NCI-H82 treated with DMSO at 0.1 percent for 48 hours (cell line): Measurements from ENCODE around the gene FMNL2.

Experiments
- DNase-seq: peaks from one replicate; lab custom pipeline; 2025; ENCODE audit not compliant: unreplicated experiment; lab: John Stamatoyannopoulos, UW

FMNL2 gene

GRCh38 chr2:152400607-152401214 lies 65.7 kb downstream of the FMNL2 start:
- no peak for DNase-seq

DNA sequence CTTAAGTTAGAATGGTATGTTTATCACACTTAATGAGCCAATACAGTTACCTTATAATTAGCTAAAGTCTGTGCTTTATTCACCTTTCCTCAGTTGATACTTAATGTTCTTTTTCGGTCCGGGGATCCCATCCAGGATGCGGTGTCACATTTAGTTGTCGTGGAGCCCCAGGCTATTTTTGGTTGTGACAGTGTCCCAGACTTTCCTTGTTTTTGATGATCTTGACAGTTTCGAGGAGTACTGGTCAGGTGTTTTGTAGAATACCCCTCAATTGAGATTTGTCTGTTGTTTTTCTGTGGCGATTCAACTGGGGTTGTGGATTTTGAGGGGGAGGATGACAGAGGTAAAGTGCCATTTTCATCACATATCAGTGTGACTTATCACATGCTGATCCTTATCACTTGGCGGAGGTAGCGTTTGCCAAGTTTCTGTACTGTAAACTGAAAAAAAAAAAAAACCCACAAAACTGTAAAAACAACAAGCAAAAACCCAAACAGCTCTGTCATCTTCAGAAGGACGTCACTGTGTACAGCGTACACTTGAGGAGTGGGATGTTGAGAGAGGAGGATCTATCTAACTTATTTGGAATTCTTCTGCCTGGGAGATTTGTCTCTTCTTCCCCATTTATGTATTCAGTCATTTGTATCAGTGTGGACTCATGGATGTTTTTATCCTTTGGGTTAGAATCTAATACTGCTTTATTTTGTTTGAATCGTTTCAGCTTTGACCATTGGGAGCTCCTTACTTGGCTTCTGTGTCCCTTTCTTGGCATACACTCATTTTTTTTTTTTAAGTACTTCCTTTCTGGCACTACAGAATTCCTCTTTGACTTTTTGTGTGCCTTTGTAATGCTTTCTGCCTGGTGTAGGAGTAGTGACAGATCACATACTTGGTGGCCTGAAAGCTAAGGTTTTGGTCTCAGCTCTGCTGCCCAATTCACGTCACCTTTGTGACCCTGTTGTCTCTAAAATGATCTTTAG lies 68.1 kb downstream of the FMNL2 start:
- DNase-seq: no peak

GRCh38 chr2:152405206-152406118 lies 70.5 kb downstream of the FMNL2 start:
- DNase-seq: no peak

GRCh38 chr2:152406119-152406835 lies 71.3 kb downstream of the FMNL2 start:
- no peak for DNase-seq

DNA sequence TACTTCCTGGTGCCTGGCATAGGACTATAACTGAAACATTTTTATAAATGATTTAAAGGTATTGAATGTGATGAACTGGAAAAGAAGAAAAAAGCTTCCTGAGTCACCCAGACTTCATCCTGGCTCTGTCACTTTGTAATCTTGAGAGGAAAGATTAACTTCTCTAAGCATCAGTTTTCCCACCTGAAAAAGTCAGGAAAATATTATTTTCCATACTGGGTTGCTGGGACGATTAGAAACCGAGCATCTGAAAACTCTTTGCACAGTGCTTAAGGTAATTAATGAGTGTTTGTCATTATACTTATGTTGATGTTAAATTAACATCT lies 71.8 kb downstream of the FMNL2 start:
- DNase-seq: no peak

DNA sequence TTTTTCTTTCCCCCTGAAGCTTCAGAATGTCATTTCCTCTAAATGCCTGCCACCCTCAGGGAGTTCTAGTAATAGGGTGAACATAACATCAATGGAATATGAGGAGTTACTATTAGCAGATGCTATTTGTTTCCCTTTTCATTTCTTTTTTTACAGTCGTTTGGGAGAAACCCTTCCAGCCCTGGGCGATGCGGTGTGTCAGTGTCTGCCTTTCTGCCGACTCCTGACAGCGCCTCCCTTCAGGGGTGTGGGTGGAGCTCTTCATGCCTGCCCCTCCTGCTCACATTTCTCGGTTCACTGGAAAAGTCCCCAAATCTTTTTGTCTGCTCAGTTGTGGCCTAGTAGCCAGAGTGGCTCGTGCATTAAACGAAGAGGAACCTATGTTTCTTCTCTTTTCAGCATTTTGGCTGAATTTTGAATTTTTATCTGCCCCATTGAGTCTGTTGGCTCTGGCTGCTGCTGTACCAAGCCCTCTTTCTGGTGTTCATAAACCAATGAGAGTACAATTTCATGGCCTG lies 72.3 kb downstream of the FMNL2 start:
- DNase-seq: no peak

GRCh38 chr2:152407806-152408205 lies 72.8 kb downstream of the FMNL2 start:
- peak; percentile 54 for DNase-seq

- DNase-seq: no peak
These were observed 73.3 kb downstream of the FMNL2 start for GRCh38 chr2:152408254-152408653.

GRCh38 chr2:152409386-152410164 lies 74.6 kb downstream of the FMNL2 start:
- DNase-seq: no peak

- DNase-seq: no peak
These were observed 75.2 kb downstream of the FMNL2 start for GRCh38 chr2:152410165-152410597.

DNA sequence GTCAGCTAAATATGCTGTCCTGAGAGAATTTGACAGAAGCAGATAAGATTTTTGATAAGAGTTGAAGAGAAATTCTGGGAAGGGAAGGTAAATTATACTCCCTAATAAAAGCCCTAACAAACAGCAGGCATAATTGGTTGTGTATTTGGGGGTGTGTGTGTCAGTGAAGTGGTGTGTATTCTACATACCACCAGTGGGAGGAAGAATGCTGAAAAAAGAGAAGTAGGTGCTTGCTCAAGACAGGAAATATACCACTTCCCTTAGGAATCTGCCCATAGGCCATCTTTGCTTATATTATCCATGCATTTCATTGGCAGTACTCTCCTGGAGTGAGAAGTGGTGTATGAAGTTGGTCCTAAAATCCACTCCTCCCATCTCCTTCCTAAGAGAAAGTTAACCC lies 76.2 kb downstream of the FMNL2 start:
- no peak for DNase-seq

- DNase-seq: no peak
These were observed 78.5 kb downstream of the FMNL2 start for GRCh38 chr2:152413228-152414030.

- DNase-seq: no peak
These were observed 80.3 kb downstream of the FMNL2 start for GRCh38 chr2:152415231-152415642.

GRCh38 chr2:152415796-152416195 lies 80.8 kb downstream of the FMNL2 start:
- no peak for DNase-seq

DNA sequence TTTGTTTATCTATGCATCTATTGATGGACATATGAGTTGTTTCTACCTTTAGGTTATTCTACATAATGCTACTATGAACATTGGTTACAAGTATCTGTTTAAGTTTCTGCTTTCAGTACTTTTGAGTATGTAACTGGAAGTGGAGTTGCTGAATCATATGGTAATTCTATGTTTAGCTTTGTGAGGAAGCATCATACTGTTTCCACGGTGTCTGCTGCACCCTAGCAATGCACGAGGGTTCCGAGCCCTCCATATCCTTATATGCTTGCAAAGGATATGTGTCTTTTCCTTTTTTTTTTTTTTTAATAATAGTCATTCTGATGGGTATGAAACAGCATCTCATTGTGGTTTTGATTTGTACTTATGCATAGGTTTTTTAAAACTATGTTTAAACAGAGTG lies 83.7 kb downstream of the FMNL2 start:
- DNase-seq: no peak

GRCh38 chr2:152419944-152420343 lies 85.0 kb downstream of the FMNL2 start:
- no peak for DNase-seq

GRCh38 chr2:152420363-152420762 lies 85.4 kb downstream of the FMNL2 start:
- no peak for DNase-seq

- no peak for DNase-seq
These were observed 86.0 kb downstream of the FMNL2 start for GRCh38 chr2:152420936-152421335.
